Vagina (tissue), 2 donors: ENCODE data around the gene ARHGAP33. TPM values are rescaled to one million over a fixed set of nuclear protein-coding genes. Genes with fewer than 3 reads are reported as not detected.

Source experiments
- DNase-seq, 2 donors: peaks; one replicate each; pipeline ENCODE4 v3.0.0-alpha.2; 2017; ENCODE audit errors: extremely low spot score in 2 of 2
- H3K27ac ChIP-seq: fragments of 200-600 bp; sonication (generic); one replicate; pipeline ENCODE4 v1.5.1; 2019
- H3K27me3 ChIP-seq: fragments of 200-600 bp; sonication (generic); one replicate; pipeline ENCODE4 v1.5.1; 2019
- H3K36me3 ChIP-seq, 2 donors: fragments of 200-600 bp; sonication (generic); one replicate each; pipeline ENCODE4 v1.5.1; 2017 to 2019
- H3K4me1 ChIP-seq: fragments of 200-600 bp; sonication (generic); one replicate; pipeline ENCODE4 v1.5.1; 2019
- H3K4me3 ChIP-seq, 2 donors: fragments of 200-600 bp; sonication (generic); 1 replicate in 1 of 2; 2 replicates in 1 of 2; pipeline ENCODE4 v1.5.1; 2016 to 2019
- H3K9me3 ChIP-seq: fragments of 200-600 bp; sonication (generic); one replicate; pipeline ENCODE4 v1.5.1; 2019
- POLR2A ChIP-seq, 2 donors: fragments of 450-650 bp; IDR thresholded peaks; one replicate each; pipeline ENCODE4 v1.6.1; 2017; ENCODE audit warnings: antibody characterized with exemption in 2 of 2, mild to moderate bottlenecking in 2 of 2, moderate library complexity in 2 of 2
- POLR2AphosphoS5 ChIP-seq, 2 donors: sonication (generic); formaldehyde crosslinking; IDR thresholded peaks; one replicate each; pipeline ENCODE4 v1.9.0; 2017; ENCODE audit warnings: antibody characterized with exemption in 2 of 2, mild to moderate bottlenecking in 2 of 2, low read depth in 1 of 2; ENCODE audit not compliant: insufficient read depth in 1 of 2
- intact Hi-C: fragments of 100-400 bp; cut with DNase I; formaldehyde crosslinking; loops from one replicate; pipeline ENCODE4 v1.15.1; 2023
- total RNA-seq: library from RNA; depleted of rRNA; stranded (reverse); fragments of >200 nt; gene quantifications from one replicate; pipeline ENCODE4 v1.2.3, GENCODE V29; 2016
- TF ChIP-seq, protein P1 (sequence below), 3 experiments: fragments of 450-650 bp in 2 of 3; fragments of 200-600 bp in 1 of 3; sonication (generic) in 1 of 3; IDR thresholded peaks; one replicate each; pipeline ENCODE4 v1.5.1; 2017 to 2019; ENCODE audit warnings: antibody characterized with exemption in 3 of 3, mild to moderate bottlenecking in 2 of 3, moderate library complexity in 2 of 3

Gene ARHGAP33, protein sequence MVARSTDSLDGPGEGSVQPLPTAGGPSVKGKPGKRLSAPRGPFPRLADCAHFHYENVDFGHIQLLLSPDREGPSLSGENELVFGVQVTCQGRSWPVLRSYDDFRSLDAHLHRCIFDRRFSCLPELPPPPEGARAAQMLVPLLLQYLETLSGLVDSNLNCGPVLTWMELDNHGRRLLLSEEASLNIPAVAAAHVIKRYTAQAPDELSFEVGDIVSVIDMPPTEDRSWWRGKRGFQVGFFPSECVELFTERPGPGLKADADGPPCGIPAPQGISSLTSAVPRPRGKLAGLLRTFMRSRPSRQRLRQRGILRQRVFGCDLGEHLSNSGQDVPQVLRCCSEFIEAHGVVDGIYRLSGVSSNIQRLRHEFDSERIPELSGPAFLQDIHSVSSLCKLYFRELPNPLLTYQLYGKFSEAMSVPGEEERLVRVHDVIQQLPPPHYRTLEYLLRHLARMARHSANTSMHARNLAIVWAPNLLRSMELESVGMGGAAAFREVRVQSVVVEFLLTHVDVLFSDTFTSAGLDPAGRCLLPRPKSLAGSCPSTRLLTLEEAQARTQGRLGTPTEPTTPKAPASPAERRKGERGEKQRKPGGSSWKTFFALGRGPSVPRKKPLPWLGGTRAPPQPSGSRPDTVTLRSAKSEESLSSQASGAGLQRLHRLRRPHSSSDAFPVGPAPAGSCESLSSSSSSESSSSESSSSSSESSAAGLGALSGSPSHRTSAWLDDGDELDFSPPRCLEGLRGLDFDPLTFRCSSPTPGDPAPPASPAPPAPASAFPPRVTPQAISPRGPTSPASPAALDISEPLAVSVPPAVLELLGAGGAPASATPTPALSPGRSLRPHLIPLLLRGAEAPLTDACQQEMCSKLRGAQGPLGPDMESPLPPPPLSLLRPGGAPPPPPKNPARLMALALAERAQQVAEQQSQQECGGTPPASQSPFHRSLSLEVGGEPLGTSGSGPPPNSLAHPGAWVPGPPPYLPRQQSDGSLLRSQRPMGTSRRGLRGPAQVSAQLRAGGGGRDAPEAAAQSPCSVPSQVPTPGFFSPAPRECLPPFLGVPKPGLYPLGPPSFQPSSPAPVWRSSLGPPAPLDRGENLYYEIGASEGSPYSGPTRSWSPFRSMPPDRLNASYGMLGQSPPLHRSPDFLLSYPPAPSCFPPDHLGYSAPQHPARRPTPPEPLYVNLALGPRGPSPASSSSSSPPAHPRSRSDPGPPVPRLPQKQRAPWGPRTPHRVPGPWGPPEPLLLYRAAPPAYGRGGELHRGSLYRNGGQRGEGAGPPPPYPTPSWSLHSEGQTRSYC
- 35.4 TPM for total RNA-seq

DNA sequence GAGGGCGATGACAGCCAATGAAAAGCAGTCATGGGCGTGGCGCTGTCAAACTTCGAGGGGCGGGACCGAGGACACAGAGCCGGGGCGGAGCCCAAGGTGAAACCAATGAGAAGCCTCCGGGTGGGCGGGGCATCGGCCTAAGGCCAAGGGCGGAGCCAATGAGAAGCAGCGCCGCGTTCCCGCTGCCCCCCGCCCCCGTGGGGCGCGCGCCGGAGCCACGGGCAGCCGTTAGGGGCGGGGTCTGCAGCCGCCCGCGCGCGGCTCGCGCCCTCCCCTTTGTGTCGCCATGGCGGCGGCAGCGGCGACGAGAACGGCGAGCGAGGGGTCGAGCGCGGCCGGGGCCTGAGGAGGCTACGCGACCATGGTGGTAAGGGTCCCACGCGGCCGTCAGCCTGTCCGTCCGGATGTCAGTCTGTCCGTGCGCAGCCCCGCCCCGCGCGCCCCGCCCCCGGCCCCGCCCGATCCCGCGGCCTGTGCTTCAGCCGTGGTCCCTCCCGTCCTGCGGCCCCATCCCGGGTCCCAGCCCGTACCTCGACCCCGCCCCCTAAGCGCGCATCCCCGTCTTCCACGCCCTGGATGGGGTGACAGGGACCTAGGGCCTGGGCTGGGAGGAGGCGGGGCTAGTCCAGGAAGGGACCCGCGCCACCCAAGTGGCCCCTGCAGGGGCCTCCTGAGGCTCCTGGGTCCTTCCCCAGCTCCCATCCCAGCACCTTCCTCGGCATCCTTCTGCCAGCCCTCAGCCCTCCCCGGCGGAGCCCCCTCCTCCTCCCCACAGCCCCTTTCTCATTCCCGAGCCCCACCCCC lies at the start of gene ARHGAP33:
Gene ARHGAP33 (plus strand): TSS at position 267 of the 804 bp plus-strand sequence. CDS start 95 bp downstream, at position 362.
- H3K27ac ChIP-seq, result peak within 1 kb of the TSS; percentile 46
- no peaks in the 10 kb centered on the region for H3K27me3 ChIP-seq
- peak within 1 kb of the TSS; percentile 57 to 87 for H3K4me3 ChIP-seq
- peaks cover 20% of the 10 kb centered on the region for H3K4me1 ChIP-seq
- TF ChIP-seq POLR2AphosphoS5 (IDR thresholded peaks at IDR 0.05; ENCODE audit: insufficient read depth in 1 of 2, low read depth in 1 of 2), result peak in 1 of 2 donors; percentile 38
- TF ChIP-seq POLR2A (IDR thresholded peaks at IDR 0.05), result no peak
- H3K36me3 ChIP-seq, result peaks cover 0 to 9% of the 10 kb centered on the region in 2 donors
- H3K9me3 ChIP-seq, result no peaks in the 10 kb centered on the region
- peak in 1 of 2 donors; percentile 93 for DNase-seq
- intact Hi-C loops, result loop anchor here (10.0 kb wide), 1 partner anchor 159 kb away; the partner anchor contains the start of gene LRFN3

DNA sequence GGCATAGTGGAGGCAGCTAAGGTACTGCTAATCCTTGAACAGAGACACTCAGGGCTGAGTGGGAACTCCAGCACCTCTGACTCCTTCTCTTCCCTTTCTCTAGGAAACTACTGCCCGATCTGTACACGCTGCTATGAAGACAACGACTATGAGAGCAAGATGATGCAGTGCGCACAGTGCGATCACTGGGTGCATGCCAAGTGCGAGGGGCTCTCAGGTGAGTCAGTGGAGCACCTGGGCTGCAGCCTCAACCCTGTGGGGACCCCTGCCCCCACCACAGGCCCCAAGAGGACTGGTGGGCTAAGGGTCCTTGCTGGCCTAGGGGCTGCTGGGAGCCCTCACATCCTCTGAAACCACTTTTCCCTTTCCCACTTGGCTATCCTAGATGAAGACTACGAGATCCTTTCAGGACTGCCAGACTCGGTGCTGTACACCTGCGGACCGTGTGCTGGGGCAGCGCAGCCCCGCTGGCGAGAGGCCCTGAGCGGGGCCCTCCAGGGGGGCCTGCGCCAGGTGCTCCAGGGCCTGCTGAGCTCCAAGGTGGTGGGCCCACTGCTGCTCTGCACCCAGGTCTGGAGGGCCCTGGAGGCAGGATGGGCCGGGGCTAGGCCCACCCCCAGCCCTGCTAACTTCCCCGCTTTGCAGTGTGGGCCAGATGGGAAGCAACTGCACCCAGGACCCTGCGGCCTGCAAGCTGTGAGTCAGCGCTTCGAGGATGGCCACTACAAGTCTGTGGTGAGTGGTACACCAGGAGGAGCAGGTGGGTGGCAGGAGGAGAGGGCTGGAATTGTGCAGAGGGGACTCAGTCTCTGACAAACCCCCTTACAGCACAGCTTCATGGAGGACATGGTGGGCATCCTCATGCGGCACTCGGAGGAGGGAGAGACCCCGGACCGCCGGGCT lies 48.1 kb upstream of the ARHGAP33 start:
- no peak overlapping the region for H3K27ac ChIP-seq
- TF ChIP-seq POLR2A (IDR thresholded peaks at IDR 0.05) (no peak), POLR2AphosphoS5 (IDR thresholded peaks at IDR 0.05; ENCODE audit: insufficient read depth in 1 of 2, low read depth in 1 of 2) (no peak)
- TF ChIP-seq, protein P1, sequence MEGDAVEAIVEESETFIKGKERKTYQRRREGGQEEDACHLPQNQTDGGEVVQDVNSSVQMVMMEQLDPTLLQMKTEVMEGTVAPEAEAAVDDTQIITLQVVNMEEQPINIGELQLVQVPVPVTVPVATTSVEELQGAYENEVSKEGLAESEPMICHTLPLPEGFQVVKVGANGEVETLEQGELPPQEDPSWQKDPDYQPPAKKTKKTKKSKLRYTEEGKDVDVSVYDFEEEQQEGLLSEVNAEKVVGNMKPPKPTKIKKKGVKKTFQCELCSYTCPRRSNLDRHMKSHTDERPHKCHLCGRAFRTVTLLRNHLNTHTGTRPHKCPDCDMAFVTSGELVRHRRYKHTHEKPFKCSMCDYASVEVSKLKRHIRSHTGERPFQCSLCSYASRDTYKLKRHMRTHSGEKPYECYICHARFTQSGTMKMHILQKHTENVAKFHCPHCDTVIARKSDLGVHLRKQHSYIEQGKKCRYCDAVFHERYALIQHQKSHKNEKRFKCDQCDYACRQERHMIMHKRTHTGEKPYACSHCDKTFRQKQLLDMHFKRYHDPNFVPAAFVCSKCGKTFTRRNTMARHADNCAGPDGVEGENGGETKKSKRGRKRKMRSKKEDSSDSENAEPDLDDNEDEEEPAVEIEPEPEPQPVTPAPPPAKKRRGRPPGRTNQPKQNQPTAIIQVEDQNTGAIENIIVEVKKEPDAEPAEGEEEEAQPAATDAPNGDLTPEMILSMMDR (IDR thresholded peaks at IDR 0.05), result no peak
- H3K9me3 ChIP-seq, result no peaks in the 10 kb centered on the region
- H3K36me3 ChIP-seq, result peaks cover 3 to 100% of the 10 kb centered on the region in 2 donors
- H3K4me3 ChIP-seq, result no peak overlapping the region
- H3K4me1 ChIP-seq, result no peaks in the 10 kb centered on the region
- no peaks in the 10 kb centered on the region for H3K27me3 ChIP-seq
- DNase-seq, result no peak
- intact Hi-C loops, result no loop called here

DNA sequence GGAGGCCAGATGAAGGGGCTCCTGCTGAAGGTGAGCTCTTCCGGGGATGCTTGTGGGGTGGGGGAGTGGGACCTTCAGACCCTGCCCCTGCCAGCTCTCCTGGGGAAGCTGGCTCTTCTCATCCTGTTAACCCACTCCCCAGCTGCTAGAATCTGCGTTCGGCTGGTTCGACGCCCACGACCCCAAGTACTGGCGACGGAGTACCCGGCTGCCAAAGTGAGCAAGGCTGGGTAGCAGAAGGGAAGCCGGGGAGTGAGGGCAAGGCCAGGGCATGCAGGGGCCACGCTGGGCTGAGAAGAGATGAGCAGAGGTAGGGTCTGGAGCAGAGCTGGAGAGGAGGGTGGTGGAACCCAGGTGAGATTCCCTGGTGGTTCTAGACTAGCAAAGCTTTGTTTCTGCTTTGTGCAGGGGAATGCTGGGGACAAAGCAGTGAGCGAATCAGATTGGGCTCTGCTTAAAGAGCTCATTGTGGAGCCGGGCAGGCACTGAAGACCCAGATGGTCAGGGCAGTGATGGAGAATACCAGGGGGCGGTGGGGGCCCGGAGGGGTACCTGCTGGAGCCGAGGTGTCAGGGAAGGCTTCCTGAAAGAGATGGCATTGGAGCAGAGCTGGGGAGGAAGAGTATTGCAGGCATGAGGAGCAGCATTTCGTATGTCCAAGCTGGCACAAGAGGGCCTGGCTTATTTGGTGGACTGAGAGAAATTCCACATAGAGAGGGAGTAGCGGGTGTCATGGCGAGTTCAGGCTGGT lies 47.2 kb upstream of the ARHGAP33 start:
- TF ChIP-seq POLR2A (IDR thresholded peaks at IDR 0.05), result no peak
- TF ChIP-seq, protein P1 (IDR thresholded peaks at IDR 0.05), result no peak
- no peak for TF ChIP-seq POLR2AphosphoS5 (IDR thresholded peaks at IDR 0.05; ENCODE audit: insufficient read depth in 1 of 2, low read depth in 1 of 2)
- H3K27ac ChIP-seq, result no peak overlapping the region
- no peak overlapping the region for H3K4me3 ChIP-seq
- H3K9me3 ChIP-seq, result no peaks in the 10 kb centered on the region
- H3K4me1 ChIP-seq, result no peaks in the 10 kb centered on the region
- no peak for DNase-seq
- intact Hi-C loops, result no loop called here
- H3K36me3 ChIP-seq, result peaks cover 3 to 100% of the 10 kb centered on the region in 2 donors
- no peaks in the 10 kb centered on the region for H3K27me3 ChIP-seq

DNA sequence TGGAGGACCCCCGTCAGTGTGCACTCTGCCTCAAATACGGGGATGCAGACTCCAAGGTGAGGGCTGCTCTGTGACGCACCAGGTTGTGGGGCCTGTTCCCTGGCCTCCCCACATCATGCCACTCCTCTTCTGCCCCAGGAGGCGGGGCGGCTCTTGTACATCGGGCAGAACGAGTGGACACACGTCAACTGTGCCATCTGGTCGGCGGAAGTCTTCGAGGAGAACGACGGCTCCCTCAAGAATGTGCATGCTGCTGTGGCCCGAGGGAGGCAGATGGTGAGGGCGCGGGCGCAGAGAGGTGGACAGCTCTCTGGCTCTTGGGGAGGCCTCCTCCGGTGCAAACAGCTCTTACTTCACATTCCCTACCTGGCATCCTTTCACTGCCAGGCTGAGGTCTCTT lies 46.3 kb upstream of the ARHGAP33 start:
- H3K9me3 ChIP-seq, result no peaks in the 10 kb centered on the region
- peaks cover 3 to 93% of the 10 kb centered on the region in 2 donors for H3K36me3 ChIP-seq
- H3K27ac ChIP-seq, result no peak overlapping the region
- no peaks in the 10 kb centered on the region for H3K27me3 ChIP-seq
- no peak for DNase-seq
- TF ChIP-seq, protein P1 (IDR thresholded peaks at IDR 0.05), result no peak
- TF ChIP-seq POLR2A (IDR thresholded peaks at IDR 0.05), result no peak
- no peak overlapping the region for H3K4me3 ChIP-seq
- intact Hi-C loops, result no loop called here
- no peaks in the 10 kb centered on the region for H3K4me1 ChIP-seq
